NCI-H2107 (cell line): ENCODE measurements around the gene MTCL3.

Source experiments
- DNase-seq: peaks from one replicate; lab custom pipeline; 2025; lab: John Stamatoyannopoulos, UW

The MTCL3 gene

DNA sequence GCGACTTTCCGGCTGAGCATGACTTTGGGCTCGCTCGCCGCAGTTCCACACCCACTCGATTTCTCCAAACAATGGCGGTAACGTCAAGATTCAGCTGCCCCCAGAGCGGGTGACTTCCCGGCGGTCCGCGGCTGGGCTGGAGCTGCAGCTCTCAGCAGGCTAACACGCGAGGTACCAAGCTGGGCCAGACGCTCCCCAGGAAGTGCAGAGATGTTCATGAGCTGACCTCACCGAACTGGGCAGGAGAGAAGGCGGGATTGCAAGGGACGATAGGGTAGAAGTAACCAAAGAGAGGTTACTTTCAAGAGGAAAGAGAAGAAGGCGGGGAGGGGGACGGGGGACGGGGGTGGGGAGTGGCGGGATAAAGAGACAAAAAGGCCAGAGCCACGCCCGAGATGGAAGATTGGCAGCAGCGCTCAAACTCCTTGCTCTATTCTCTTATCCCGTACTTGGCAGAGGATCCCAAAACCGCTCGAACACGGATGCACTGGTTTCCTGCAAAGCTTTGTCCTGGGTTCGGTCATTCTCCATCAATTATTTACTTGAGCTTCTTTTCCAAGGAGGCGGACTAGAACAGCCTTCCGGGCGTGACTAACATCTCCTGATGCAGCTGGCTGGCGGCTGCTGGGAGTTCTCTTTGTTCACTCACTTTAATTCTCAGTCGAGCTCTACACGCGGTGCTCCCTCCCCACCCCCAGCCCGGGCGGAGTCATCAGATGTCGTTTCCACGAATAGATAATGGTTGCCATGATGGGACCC lies at the start of gene MTCL3:
Gene MTCL3, minus strand, starts transcription at position 626 of the 759 bp plus-strand sequence.
- DNase-seq: peak; percentile 87

DNA sequence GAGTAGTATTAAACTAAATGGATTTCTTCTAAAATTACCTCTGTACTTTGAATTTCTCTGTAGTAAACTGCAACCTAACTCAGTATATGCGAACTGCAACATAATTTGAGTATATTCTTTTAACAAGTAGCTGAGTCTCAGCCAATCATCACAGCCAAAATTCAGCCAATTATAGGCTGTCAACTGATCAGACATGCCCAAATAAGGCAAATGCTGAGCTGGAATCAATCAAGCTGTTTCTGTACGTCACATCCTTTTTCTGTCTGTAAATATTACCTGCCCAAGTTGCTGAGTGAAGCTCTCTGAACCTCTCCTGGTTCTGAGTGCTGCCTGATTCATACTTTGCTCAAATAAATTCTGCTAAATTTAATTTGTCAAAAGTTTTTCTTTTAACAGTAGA lies 48.3 kb upstream of the MTCL3 start:
- DNase-seq: no peak

DNA sequence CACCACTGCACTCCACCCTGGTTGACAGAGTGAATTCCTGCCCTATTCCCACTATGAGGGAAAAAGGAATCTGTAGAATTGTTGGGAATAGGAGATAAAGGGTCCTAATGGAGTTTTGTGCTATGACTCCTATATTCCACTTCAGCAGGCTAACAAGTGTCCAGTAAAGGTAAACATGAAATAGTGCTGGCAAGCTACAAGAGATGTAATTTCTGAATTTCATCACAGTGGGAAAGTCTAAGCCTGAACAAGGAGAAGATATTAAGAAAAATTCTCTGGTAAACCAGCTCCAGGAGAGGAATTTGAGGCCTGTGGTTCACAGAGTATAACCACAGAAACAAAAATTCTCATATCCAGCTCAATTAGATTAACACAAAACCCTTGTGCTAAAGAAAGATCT lies 47.5 kb upstream of the MTCL3 start:
- no peak for DNase-seq

DNA sequence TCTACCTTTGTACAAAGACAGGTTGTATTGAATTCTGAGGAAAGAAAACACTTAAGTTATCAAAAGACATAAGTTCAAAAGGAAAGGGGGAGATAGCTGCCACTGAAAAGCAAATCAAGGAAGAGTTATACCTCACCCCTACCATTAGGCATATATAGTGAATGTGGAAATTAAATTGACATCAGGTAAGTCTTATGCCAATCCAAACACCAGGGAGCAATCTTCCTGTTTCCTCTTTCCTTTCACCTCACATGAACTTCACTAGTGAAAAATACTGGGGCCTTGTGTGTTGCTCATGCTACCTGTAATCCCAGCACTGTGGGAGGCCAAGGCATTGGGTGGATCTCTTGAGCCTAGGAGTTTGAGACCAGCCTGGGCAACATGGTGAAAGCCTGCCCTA lies 47.0 kb upstream of the MTCL3 start:
- DNase-seq: no peak

DNA sequence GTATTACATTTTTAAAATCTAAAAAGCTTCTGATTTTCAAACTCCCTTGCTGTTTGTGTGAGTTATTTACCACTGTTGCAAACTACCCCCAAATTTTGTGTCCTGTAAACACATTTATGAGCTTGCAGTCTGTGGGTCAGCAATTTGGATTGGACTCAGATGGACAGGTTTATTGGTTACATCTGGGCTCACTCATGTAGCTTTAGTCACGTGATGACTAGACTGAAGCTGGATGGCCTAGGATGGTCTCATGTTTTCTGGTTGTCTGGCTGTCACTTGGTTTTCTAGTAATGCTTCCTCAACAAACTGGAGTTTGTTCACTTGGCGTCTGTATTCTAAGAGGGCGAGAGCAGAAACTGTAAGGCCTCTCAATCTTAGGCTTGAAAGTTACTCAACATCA lies 45.6 kb upstream of the MTCL3 start:
- DNase-seq: no peak

DNA sequence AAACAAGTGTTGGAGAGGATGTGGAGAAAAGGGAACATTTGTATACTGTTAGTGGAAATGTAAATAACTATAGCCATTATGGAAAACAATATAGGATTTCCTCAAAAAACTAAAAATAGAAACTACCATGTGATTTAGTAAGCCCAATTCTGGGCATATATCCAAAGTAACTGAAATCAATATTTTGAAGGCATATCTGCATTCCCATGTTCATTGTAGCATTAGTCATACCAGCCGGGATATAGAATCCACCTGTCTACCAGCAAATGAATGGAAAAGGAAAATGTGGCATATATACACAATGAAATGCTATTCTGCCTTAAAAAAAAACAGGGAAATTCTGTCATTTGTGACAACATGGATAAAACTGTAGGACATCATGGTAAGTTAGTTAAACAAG lies 42.5 kb upstream of the MTCL3 start:
- no peak for DNase-seq

DNA sequence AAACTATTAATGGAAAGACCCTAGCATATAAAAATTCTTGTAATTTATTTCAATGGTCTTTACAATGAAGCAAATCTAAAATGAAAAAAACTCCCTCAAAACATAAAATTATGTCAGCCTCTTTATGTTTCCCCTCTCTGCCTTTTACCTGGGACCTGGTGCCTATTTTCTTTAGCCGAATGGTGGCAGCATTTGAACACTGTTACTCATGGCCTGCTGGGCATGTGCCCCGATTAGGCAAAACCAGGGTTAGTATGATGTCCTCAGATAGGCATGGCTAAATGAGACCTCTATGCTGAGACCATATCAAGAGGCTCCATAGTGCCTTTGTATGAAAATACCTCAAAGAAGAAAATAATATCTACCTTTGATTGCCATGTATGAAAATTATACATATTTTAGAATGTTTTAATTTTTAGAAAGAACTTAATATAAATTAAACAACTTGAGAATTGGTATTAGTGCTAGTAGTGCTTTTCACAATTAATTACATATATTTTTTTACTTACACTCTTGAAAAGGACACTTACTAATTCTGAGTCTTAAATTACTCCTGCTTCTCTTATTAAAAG lies 35.4 kb upstream of the MTCL3 start:
- DNase-seq: peak; percentile 2

DNA sequence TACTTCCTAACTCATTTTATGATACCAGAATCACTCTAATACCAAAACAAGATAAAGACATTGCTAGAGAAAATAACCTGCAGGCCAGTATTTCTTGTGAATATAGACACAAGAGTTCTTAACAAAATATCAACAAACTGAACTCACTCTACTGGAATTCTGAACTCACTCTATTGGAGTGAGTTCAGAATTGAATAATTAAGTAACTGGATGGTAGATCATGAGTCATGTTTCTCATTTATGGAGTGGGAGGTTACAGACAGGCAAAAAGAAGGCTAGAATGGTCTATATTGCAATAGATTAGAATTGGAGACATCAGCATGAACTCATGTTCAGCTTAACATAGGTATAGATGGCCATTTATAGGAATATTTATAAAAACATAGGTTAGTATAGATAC lies 31.3 kb upstream of the MTCL3 start:
- DNase-seq: no peak

DNA sequence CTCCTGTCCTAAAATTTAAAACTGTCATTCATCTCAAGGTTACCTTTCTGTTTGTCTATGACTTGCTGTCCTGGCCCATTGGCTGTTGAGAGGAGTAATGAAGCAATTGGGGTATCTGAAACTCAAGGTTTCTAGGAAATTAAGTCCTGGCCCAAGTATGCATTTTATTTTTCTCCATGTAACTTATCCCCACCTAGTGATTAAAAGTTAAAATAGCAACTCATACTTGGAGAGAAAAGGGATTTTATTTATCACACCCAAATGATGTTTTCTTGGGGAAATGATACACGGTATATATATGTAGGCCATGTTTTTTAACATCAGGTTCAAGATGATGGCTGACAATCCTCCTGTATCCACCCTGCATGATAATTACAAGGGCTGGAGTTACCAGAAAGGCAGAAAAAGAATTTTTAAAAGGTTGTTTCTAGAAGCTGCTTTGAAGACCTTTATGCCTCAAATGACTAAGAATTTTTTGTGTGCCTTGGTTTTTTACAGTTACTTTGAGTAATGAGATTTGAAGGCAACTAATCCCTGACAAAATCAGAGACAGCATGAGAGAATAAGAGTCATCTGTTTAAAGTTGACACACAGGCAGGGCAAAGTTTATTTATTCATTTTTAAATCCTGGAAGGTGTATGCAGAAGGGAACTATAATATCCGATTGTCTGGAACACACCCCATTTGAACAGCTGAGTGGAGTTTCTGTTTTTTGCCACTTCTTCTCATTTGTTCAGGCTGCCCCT lies 28.9 kb upstream of the MTCL3 start:
- DNase-seq: no peak

DNA sequence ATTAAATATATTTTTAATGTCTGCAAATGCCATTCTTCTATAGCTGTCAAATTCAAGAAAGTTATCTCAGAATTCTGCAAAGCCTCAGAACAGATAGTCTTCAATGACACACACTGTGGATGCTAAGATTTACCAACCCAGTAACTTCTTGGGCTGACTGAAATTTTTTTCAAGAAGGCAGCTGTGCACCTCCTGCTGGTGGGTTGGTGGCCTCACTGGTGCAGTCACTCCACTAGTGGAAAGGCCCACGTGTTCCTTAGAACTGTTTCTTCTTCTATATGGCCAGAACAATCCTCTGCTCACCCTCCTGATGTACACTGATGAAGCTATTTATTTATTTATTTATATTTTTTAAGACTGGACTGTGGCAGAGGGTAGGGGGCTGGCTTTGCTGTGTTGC lies 28.1 kb upstream of the MTCL3 start:
- DNase-seq: no peak

DNA sequence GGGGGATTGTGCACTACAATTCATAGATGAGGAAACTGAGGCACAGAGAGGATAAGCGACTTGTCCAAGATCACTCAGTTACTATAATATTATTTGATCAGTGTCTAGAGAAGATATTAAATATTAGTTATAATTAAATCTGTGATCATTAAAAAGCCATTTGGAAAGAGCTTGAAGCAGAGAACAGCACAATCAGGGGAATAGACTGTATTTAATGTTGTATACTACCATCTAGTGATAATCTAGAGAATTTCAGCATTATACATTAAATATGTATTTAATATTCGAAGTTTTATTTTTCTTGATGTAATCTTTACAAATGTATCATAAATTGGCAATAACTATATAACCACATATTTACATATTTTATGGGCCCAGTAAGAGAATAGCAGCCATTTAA lies 20.1 kb upstream of the MTCL3 start:
- DNase-seq: no peak

DNA sequence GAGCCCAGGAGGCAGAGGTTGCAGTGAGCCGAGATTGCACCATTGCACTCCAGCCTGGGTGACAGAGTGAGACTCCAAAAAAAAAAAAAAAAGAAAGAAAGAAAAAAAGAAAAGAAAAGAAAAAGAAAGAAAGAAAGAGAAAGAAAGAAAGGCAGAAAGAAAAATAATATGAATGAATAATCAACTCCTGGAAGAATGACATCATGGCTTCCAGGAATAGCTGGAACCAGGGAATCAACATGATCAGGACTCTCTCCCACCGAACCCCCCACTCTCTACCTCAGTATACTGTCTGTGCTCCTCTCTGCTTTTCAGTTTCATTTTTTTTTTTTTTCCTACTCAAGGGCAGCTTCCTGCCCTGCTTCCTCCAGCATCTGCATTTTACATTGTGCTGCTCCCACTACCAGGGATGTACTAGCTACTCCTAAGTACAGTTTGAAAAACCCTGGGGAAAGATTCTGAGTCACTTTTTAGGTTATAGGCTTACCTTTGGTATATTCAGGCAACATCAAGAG lies 19.7 kb upstream of the MTCL3 start:
- no peak for DNase-seq

DNA sequence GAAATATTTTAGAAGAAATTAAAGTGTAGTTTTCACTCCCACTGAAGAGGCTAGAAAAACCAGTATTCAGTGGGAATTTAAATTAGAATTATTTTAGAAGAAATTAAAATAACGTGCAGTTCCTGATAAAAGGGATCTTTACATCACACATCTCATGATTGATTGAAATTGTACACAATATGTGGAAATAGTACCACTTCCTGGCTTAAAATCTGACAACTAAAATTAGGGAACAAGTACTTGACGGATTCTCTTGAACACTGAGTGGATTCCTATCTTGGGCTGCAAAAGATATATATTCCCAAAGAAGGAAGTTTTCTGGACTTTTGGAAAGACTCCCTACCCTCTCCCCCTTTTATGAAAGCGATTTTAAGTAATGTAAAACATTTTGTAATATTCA lies 14.6 kb upstream of the MTCL3 start:
- no peak for DNase-seq

DNA sequence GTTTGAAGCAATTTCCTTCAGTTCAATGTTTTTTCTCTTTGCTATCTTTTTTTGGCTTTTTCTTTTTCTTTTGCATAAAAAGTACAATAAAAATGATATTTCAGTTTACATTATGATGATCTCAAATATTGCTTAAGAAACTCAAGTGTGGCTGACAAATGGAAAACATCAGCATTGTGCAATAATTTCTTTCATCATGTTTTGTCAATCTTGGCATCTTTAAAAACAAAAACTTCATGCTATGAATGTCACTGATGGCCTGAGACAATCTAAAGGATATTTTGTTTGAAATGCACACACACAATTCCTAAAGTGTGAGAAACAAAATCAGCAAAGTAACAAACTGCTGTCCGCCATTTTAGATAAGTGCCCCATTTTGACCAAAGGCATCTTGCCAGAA lies 13.9 kb upstream of the MTCL3 start:
- DNase-seq: no peak

DNA sequence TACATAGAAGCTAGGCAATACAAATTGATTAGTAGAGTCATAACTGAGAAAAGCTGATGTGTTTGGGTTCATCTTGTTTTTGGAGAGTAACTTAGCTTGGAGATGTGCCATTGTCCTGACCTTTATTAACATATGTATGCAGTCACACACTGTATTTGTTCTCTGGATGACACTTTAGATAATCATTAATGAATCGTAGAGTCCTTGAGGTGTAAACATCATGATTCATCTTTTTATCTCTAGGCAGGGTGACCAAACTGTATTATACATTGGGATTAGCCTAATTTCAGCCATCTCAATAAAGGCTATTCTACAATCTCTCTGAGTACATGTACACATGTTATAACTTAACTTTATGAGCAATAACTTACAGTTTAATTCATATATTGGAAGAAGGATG lies 3.6 kb upstream of the MTCL3 start:
- DNase-seq: no peak

DNA sequence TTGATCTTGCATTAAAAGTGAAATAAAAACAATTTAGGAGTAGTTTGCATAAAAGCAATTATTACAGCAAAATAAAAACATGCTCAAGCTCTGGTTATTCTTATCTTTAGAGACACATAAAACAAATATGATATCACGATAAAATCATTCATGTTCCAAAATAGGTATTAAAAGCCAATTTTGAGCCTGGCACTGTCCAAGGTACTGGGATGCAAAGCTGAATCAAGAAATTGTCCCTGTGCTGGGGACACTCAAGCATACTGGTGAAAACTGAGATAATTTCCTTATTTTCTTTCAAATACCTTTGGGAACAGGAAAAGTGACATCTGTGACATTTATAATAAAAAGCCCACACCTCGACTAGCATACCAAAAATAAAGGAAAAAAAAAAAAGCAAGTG lies 931 bp upstream of the MTCL3 start:
- DNase-seq: no peak

DNA sequence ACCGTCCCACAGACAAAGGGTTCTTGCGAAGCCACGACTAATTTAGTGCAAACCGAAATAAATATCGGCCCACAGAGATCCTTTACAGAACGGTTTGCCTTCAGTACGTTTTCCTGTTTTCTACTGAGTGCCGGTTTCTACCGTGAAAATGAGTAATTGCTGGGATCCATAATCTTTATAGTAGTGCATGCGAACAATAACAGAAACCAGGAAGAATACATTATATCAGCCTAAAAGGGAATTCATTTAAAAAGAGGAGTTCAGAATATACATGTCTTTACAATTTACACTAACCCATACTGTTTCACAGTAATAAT lies 292 bp upstream of the MTCL3 start:
- DNase-seq: no peak

DNA sequence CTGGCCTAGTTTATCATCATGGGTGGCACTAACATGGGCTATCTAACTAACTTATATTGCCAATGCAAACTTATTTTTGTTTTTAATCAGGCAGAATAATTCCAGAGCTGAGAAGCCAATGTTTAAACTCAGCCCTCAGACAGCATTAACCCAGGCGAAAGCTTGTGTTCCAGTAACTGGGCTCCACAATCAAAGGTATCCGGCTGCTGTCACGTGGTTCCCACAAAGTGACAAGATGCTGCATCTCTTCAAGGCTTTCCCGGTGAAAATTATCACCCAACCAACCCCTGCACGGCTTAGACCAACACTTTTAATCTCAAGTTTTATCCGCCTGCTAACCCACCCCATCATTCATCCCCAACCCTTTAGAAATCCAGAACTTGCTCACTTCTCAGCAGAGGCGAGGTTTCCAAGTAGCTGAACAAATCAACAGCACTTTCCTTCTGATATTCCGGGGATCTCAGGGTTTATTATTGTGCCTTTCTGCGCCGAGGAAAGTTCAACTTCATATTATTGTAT lies 885 bp downstream of the MTCL3 start:
- DNase-seq: peak; percentile 17

DNA sequence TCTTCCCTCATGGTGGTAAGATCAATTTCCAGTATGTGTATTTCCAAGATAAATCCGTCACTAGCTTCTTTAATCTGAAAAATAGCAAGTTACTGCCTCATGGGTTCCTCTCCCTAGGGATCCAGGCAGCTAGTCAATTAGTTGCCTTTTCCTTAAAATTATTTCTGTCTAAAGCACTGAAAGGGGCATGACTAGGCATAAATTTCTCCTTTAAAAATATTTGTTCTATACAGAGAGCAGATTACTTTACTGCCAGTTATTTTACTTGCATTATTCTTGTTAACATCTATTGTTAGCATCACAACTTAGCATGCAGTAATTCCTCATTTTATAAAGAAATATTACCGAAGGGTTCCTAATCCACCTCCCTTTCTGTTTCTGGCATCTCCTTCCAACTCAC lies 1.4 kb downstream of the MTCL3 start:
- DNase-seq: no peak

DNA sequence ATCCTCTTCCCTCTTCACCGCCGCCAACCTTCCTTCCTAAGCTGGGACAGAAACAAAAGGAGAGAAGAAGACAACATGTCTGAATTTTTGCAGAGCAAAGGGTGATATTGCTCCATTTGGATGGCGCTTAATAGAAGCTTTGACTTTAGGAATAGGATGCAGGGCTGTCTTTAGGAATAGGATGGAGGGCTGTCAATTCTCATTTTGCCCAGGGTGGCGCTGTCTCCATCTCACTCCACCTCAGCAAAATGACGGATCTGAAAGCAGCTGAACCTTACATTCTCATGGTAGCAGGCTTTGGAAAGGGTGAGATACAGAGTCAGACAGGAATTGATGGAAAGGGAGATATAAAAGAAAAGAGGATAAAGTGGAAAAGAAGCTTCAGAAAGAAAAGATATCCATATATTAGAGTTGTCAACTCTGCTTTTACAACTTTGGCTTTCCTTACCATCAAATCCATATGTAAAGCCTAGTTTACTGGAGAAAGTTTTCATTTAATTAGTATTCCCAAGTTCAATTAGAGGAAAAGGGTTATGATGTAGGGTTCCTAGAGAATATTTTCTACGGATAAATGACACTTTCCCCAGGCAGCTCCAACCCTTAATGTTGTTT lies 2.4 kb downstream of the MTCL3 start:
- DNase-seq: peak; percentile 43

DNA sequence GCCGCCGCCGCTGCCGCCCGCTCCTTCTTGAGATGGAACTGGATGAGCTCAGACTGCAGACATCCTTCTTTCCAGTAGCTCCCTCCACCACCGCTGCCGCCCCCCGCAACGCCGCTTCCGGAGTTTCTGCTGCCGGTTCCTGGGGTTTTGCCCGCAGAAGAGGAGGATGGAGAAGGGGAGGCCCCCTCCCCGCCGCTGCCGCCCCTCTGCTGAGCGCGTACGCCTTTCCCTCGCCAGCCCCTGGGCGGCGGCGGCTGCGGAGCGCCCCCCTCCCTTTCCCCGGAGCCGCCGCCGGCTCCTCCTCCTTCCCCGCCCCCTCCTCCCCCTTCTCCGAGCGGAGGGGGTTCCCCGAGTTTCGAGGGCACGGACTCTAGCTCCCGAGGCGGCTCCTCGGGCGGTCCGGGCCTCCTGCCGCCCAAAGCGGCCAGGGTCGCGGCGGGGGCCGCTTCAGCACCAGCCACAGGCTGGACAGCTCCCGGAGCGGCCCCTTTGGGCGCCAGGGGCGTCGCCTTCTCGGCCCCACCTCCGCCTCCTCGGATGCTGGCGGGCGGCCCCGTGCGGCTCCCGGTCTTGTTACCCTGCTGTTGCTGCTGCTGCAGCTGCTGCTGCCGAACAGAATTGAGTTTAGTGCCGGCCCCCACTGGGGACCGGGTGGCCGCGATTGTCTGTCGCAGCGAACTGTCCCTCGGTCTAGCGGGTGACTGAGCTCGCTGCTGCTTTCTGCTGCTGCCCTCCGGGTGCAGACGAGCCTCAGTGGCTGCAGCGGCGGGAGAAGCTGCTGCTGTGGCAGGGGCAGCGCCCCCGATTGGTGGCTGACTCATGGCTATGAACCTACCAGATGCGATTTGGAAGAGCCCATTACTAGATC lies 3.1 kb downstream of the MTCL3 start:
- DNase-seq: peak; percentile 32
